ENCODE data around the gene SNAI1. TPM values are rescaled to one million over a fixed set of nuclear protein-coding genes. Genes with fewer than 3 reads are reported as not detected.
"Not testable (repeated sequence)": the region's sequence is repeated elsewhere in the genome, so short reads cannot be mapped to it uniquely, and the experiment has no call there.

The SNAI1 gene
- total RNA-seq, 2 donors from 2014 or later = 0.78 to 3.3 TPM

- Histone ChIP-seq H3K9me3 (no peaks in the 10 kb centered on the region), H3K27ac (no peak overlapping the region), H3K4me1 (peaks cover 7% of the 10 kb centered on the region), H3K36me3 (replicated peaks in 1 of 2; ENCODE audit: insufficient read depth in 1 of 2, low read depth in 2 of 2) (no peaks in the 10 kb centered on the region), H3K4me3 (no peak overlapping the region), H3K27me3 (no peaks in the 10 kb centered on the region)
- DNase-seq (no peak), ATAC-seq (no peak)
- intact Hi-C loops (cut with DNase I) = no loop called here
- TF ChIP-seq POLR2A (IDR thresholded peaks at IDR 0.05) = no peak
- no peak for TF ChIP-seq CTCF (IDR thresholded peaks at IDR 0.05)
- WGBS, 2 donors = 85 to 88% methylated on average over 3 of the region's 3 CpGs
Observed at GRCh38 chr20:49995586-49995985, 12.8 kb downstream of the SNAI1 start.

DNA sequence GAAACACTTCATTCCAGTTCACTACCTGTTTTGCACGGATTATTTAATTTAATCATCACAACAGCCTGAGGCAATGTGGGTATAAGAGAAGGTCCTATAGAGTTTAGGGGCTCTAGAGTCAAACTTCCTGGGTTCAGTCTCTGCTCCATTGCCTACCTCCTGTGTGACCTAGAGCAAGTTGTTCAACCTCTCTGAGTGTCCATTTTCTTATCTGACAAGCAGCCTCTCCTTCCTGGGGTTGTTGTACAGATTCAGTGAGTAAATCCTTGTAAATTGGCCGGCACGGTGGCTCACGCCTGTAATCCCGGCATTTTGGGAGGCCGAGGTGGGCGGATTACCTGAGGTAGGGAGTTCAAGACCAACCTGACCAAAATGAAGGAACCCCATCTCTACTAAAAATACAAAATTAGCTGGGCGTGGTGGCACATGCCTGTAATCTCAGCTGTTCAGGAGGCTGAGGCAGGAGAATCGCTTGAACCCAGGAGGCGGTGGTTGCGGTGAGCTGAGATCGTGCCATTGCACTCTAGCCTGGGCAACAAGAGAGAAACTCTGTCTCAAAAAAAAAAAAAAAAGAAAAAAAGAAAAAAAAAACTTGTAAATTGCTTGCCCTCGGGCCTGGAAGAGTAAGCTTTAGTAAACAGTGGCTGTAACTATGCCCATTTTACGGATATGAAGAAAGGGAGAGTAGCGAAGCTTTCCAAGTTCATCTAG is 15.9 kb downstream of the SNAI1 start:
- H3K4me3 ChIP-seq; H3K27ac ChIP-seq; H3K27me3 ChIP-seq; intact Hi-C loops (cut with DNase I); H3K4me1 ChIP-seq; H3K9me3 ChIP-seq; H3K36me3 ChIP-seq (replicated peaks in 1 of 2; ENCODE audit: insufficient read depth in 1 of 2, low read depth in 2 of 2); ATAC-seq; DNase-seq: not testable (repeated sequence)
- 83 to 86% methylated on average over 13 to 15 of the region's 15 CpGs for WGBS, 2 donors

DNA sequence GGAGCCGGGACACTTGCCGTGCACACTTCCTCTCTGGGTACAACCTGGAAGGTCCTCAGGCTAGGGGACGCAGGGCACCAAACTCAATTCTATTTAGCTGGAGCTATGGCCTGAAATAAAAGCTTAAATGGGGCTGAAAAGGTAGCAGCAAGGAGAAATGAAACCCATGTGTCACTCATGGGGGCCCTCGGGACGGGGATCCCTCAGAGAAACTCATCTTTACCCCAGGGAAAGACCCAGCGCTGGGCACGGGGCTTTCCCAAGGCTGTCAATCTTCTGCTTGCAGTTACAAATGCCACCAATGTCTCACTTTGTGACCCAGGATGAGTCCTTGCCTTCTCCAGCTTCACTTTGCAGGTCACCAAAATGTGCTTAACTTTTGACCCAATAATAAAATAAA is 16.5 kb downstream of the SNAI1 start:
- no peak overlapping the region for H3K27ac ChIP-seq
- H3K9me3 ChIP-seq = no peaks in the 10 kb centered on the region
- DNase-seq (no peak), ATAC-seq (no peak)
- intact Hi-C loops (cut with DNase I) = no loop called here
- H3K4me1 ChIP-seq = peaks cover 7% of the 10 kb centered on the region
- WGBS, 2 donors = 56 to 70% methylated on average over 7 of the region's 7 CpGs
- H3K36me3 ChIP-seq (replicated peaks in 1 of 2; ENCODE audit: insufficient read depth in 1 of 2, low read depth in 2 of 2) = no peaks in the 10 kb centered on the region
- no peak for TF ChIP-seq CTCF (IDR thresholded peaks at IDR 0.05)
- no peak for TF ChIP-seq POLR2A (IDR thresholded peaks at IDR 0.05)
- H3K4me3 ChIP-seq = no peak overlapping the region
- H3K27me3 ChIP-seq = no peaks in the 10 kb centered on the region

- H3K36me3 ChIP-seq (replicated peaks in 1 of 2; ENCODE audit: insufficient read depth in 1 of 2, low read depth in 2 of 2); H3K27ac ChIP-seq; ATAC-seq; DNase-seq; H3K27me3 ChIP-seq; intact Hi-C loops (cut with DNase I); H3K4me1 ChIP-seq; H3K9me3 ChIP-seq; H3K4me3 ChIP-seq: not testable (repeated sequence)
- WGBS, 2 donors = 58 to 59% methylated on average over 14 of the region's 14 CpGs
Observed at GRCh38 chr20:50000548-50001222, 17.9 kb downstream of the SNAI1 start.

- intact Hi-C loops (cut with DNase I) = no loop called here
- H3K9me3 ChIP-seq = no peaks in the 10 kb centered on the region
- H3K4me3 ChIP-seq = no peak overlapping the region
- H3K36me3 ChIP-seq (replicated peaks in 1 of 2; ENCODE audit: insufficient read depth in 1 of 2, low read depth in 2 of 2) = no peaks in the 10 kb centered on the region
- H3K4me1 ChIP-seq = peaks cover 7% of the 10 kb centered on the region
- H3K27ac ChIP-seq = no peak overlapping the region
- ATAC-seq = no peak
- DNase-seq = no peak
- TF ChIP-seq POLR2A (IDR thresholded peaks at IDR 0.05) (no peak), CTCF (IDR thresholded peaks at IDR 0.05) (no peak)
- no peaks in the 10 kb centered on the region for H3K27me3 ChIP-seq
- WGBS, 2 donors = 83 to 95% methylated on average over 7 to 9 of the region's 9 CpGs
Observed at GRCh38 chr20:50001784-50002311, 19.1 kb downstream of the SNAI1 start.

Data from body of pancreas (tissue), 4 donors.